SK-N-SH (cell line): ENCODE data around the gene PDZK1IP1. TPM values are rescaled to one million over a fixed set of nuclear protein-coding genes. Genes with fewer than 3 reads are reported as not detected.

ENCODE experiments used
- CTCF ChIA-PET: fragments of 300-600, 350-600 bp; formaldehyde crosslinking; extraction: SDS; loops from one replicate; lab custom pipeline; 2021; lab: Yijun Ruan, JAX
- POLR2A ChIA-PET: fragments of 350-600 bp; sonication (Branson Sonifier 250); formaldehyde crosslinking; extraction: SDS; loops from one replicate; lab custom pipeline; 2020; ENCODE audit warnings: antibody characterized with exemption, inconsistent platforms; lab: Yijun Ruan, JAX
- DNase-seq: peaks from one replicate; pipeline ENCODE4 v3.0.0; 2012
- H2AFZ ChIP-seq: fragments of 200-600 bp; sonication (generic); 2 replicates; pipeline ENCODE4 v1.8.1; 2016; ENCODE audit warnings: antibody characterized with exemption, mild to moderate bottlenecking, low read depth
- H3F3A ChIP-seq: fragments of 200-600 bp; sonication (generic); replicated peaks from 2 replicates; pipeline ENCODE3; 2016; ENCODE audit warnings: antibody characterized with exemption, mild to moderate bottlenecking; ENCODE audit not compliant: insufficient read depth
- H3K27ac ChIP-seq, 2 experiments: fragments of 200-500 bp in 1 of 2; fragments of 200-600 bp in 1 of 2; sonication (Bioruptor generic) in 1 of 2; sonication (generic), shearing (Covaris generic) in 1 of 2; 2 replicates each; pipeline versions ENCODE4 v1.5.1 to v1.6.1; 2014 to 2016; ENCODE audit warnings: low read depth in 2 of 2, inconsistent platforms in 1 of 2, low read length in 1 of 2, mild to moderate bottlenecking in 1 of 2, mixed read lengths in 1 of 2
- H3K27me3 ChIP-seq: fragments of 200-600 bp; sonication (generic), shearing (Covaris generic); 2 replicates; pipeline ENCODE4 v1.6.1; 2016; ENCODE audit warnings: mixed run types; ENCODE audit not compliant: insufficient read depth
- H3K36me3 ChIP-seq, 2 experiments: fragments of 200-500 bp in 1 of 2; fragments of 200-600 bp in 1 of 2; sonication (Bioruptor generic) in 1 of 2; sonication (generic) in 1 of 2; replicated peaks in 1 of 2; 2 replicates each; pipeline versions ENCODE3 to v1.5.1; 2014 to 2016; ENCODE audit warnings: low read length in 1 of 2, mild to moderate bottlenecking in 1 of 2; ENCODE audit not compliant: insufficient read depth in 2 of 2, control insufficient read depth in 1 of 2
- H3K4me1 ChIP-seq, 2 experiments: fragments of 200-500 bp in 1 of 2; fragments of 200-600 bp in 1 of 2; sonication (Bioruptor generic) in 1 of 2; sonication (generic), shearing (Covaris generic) in 1 of 2; 2 replicates each; pipeline versions ENCODE4 v1.5.1 to v1.6.1; 2014 to 2016; ENCODE audit warnings: low read depth in 1 of 2, low read length in 1 of 2, mixed run types in 1 of 2; ENCODE audit not compliant: insufficient read depth in 2 of 2, control insufficient read depth in 1 of 2
- H3K4me2 ChIP-seq: fragments of 200-600 bp; sonication (generic), shearing (Covaris generic); 2 replicates; pipeline ENCODE4 v1.6.1; 2017; ENCODE audit warnings: mixed run types
- H3K4me3 ChIP-seq, 2 experiments: fragments of 200-500 bp in 1 of 2; fragments of 200-600 bp in 1 of 2; sonication (Bioruptor generic) in 1 of 2; sonication (generic), shearing (Covaris generic) in 1 of 2; 2 replicates each; pipeline versions ENCODE4 v1.5.1 to v1.8.1; 2014 to 2016; ENCODE audit warnings: low read depth in 2 of 2, inconsistent platforms in 1 of 2, low read length in 1 of 2, mild to moderate bottlenecking in 1 of 2, mixed read lengths in 1 of 2, moderate library complexity in 1 of 2
- H3K79me2 ChIP-seq: fragments of 200-600 bp; sonication (generic); 2 replicates; pipeline ENCODE4 v1.8.1; 2017; ENCODE audit warnings: mild to moderate bottlenecking; ENCODE audit not compliant: insufficient read depth
- H3K9ac ChIP-seq: fragments of 200-600 bp; sonication (generic); 2 replicates; pipeline ENCODE4 v1.6.1; 2017; ENCODE audit warnings: mixed run types
- H3K9me2 ChIP-seq: fragments of 200-600 bp; sonication (generic); 2 replicates; pipeline ENCODE4 v1.6.1; 2017; ENCODE audit warnings: mixed run types
- H3K9me3 ChIP-seq: fragments of 200-600 bp; sonication (generic); 2 replicates; pipeline ENCODE4 v1.6.1; 2017; ENCODE audit warnings: mixed run types, mild to moderate bottlenecking, moderate library complexity
- H4K20me1 ChIP-seq: fragments of 200-600 bp; sonication (generic); 2 replicates; pipeline ENCODE4 v1.6.1; 2017; ENCODE audit warnings: mild to moderate bottlenecking, mixed run types; ENCODE audit not compliant: insufficient read depth
- FOXM1 ChIP-seq: IDR thresholded peaks from 2 replicates; pipeline ENCODE4 v1.4.0; 2012; ENCODE audit warnings: low read depth, mild to moderate bottlenecking
- NFIC ChIP-seq: IDR thresholded peaks from 2 replicates; pipeline ENCODE4 v1.4.0; 2012; ENCODE audit warnings: borderline replicate concordance
- NRF1 ChIP-seq: IDR thresholded peaks from 2 replicates; pipeline ENCODE4 v1.6.1; 2012; ENCODE audit warnings: low read depth, mild to moderate bottlenecking, low read length
- POLR2AphosphoS5 ChIP-seq: IDR thresholded peaks from 2 replicates; pipeline ENCODE4 v1.6.1; 2012; ENCODE audit warnings: low read depth, low read length
- REST ChIP-seq: IDR thresholded peaks from 2 replicates; pipeline ENCODE4 v1.6.1; 2012; ENCODE audit warnings: mild to moderate bottlenecking, low read depth, low read length, moderate library complexity
- RXRA ChIP-seq: IDR thresholded peaks from 2 replicates; pipeline ENCODE4 v1.4.0; 2012; ENCODE audit warnings: low read depth, mild to moderate bottlenecking, borderline replicate concordance
- SIN3A ChIP-seq: IDR thresholded peaks from 2 replicates; pipeline ENCODE4 v1.6.1; 2012; ENCODE audit warnings: low read depth, mild to moderate bottlenecking, low read length, moderate library complexity, borderline replicate concordance
- YY1 ChIP-seq: IDR thresholded peaks from 2 replicates; pipeline ENCODE4 v1.4.0; 2012; ENCODE audit warnings: low read depth, mild to moderate bottlenecking
- WGBS: methylation state at CpG from one replicate; pipeline ENCODE4 v1.1.6; 2017; ENCODE audit warnings: low lambda C conversion rate; 5-methylcytosine and 5-hydroxymethylcytosine counted together
- polyA plus RNA-seq, 3 experiments: library from polyadenylated mRNA; depleted of rRNA; stranded (reverse); fragments of >200 nt; gene quantifications; 2 replicates each; pipeline ENCODE4 v1.2.3, GENCODE V29; 2012
- TF ChIP-seq, protein P1 (sequence below): IDR thresholded peaks from 2 replicates; pipeline ENCODE4; 2012
- TF ChIP-seq, protein P2 (sequence below): fragments of 150-350 bp; IDR thresholded peaks from 2 replicates; pipeline ENCODE4 v1.6.1; 2017; ENCODE audit warnings: antibody characterized with exemption, low read length, low read depth, borderline replicate concordance
- TF ChIP-seq, protein P3 (sequence below): IDR thresholded peaks from 2 replicates; pipeline ENCODE4 v1.4.0; 2012; ENCODE audit warnings: low read depth, borderline replicate concordance

PDZK1IP1 gene
- polyA plus RNA-seq, 1 of the 3 experiments (the other 2 are of a cell fraction) = not detected

- no peak overlapping the region for H3K27ac ChIP-seq
- CTCF ChIA-PET = interaction anchor here (0.7 to 2.5 kb wide), 3 partner anchors 19 to 40 kb away, joined by 3 to 15 read pairs (median 4); no protein-coding TSS in a partner anchor
- H3K4me3 ChIP-seq = no peak overlapping the region
- TF ChIP-seq, protein P1, sequence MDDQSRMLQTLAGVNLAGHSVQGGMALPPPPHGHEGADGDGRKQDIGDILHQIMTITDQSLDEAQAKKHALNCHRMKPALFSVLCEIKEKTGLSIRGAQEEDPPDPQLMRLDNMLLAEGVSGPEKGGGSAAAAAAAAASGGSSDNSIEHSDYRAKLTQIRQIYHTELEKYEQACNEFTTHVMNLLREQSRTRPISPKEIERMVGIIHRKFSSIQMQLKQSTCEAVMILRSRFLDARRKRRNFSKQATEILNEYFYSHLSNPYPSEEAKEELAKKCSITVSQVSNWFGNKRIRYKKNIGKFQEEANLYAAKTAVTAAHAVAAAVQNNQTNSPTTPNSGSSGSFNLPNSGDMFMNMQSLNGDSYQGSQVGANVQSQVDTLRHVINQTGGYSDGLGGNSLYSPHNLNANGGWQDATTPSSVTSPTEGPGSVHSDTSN = no peak
- no peak for TF ChIP-seq RXRA
- no peak for TF ChIP-seq REST
- TF ChIP-seq, protein P2, sequence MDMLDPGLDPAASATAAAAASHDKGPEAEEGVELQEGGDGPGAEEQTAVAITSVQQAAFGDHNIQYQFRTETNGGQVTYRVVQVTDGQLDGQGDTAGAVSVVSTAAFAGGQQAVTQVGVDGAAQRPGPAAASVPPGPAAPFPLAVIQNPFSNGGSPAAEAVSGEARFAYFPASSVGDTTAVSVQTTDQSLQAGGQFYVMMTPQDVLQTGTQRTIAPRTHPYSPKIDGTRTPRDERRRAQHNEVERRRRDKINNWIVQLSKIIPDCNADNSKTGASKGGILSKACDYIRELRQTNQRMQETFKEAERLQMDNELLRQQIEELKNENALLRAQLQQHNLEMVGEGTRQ = no peak
- TF ChIP-seq FOXM1 = no peak
- no peak for TF ChIP-seq SIN3A
- TF ChIP-seq NRF1 = no peak
- TF ChIP-seq, protein P3, sequence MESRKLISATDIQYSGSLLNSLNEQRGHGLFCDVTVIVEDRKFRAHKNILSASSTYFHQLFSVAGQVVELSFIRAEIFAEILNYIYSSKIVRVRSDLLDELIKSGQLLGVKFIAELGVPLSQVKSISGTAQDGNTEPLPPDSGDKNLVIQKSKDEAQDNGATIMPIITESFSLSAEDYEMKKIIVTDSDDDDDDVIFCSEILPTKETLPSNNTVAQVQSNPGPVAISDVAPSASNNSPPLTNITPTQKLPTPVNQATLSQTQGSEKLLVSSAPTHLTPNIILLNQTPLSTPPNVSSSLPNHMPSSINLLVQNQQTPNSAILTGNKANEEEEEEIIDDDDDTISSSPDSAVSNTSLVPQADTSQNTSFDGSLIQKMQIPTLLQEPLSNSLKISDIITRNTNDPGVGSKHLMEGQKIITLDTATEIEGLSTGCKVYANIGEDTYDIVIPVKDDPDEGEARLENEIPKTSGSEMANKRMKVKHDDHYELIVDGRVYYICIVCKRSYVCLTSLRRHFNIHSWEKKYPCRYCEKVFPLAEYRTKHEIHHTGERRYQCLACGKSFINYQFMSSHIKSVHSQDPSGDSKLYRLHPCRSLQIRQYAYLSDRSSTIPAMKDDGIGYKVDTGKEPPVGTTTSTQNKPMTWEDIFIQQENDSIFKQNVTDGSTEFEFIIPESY = no peak
- no peak for TF ChIP-seq YY1
- TF ChIP-seq NFIC = no peak
- TF ChIP-seq POLR2AphosphoS5 = no peak
- TF ChIP-seq, all 33 proteins: peak for 0
- Histone ChIP-seq H3K9ac (no peak overlapping the region), H3K9me3 (no peaks in the 10 kb centered on the region), H3K9me2 (no peaks in the 10 kb centered on the region), H3K27me3 (no peaks in the 10 kb centered on the region; the same call in 1 of the 2 replicates), H3K4me1 (no peaks in the 10 kb centered on the region), H4K20me1 (no peaks in the 10 kb centered on the region), H3F3A (no peaks in the 10 kb centered on the region), H3K4me2 (no peak overlapping the region), H3K79me2 (no peaks in the 10 kb centered on the region), H2AFZ (no peak overlapping the region), H3K36me3 (no peaks in the 10 kb centered on the region)
- POLR2A ChIA-PET = no interaction called here
- WGBS = 43% methylated on average over 4 of the region's 4 CpGs
- no peak for DNase-seq
Measured at GRCh38 chr1:47212636-47213229, 22.9 kb upstream of the PDZK1IP1 start.
